ENCODE data around the gene TNNI2.
"Not testable (repeated sequence)": the region's sequence is repeated elsewhere in the genome, so short reads cannot be mapped to it uniquely, and the experiment has no call there.

TNNI2 gene

GRCh38 chr11:1838426-1839144 is at the start of gene TNNI2:
Gene TNNI2 (plus strand): TSS chr11:1838981. CDS start chr11:1839697, 716 bp downstream.
- no peaks in the 10 kb centered on the region for H3K27me3 ChIP-seq (ENCODE audit: insufficient read depth, insufficient read length)
- H3K9me3 ChIP-seq (ENCODE audit: insufficient read depth, low read length) = no peaks in the 10 kb centered on the region
- peak within 1 kb of the TSS; percentile 42 for H3K9ac ChIP-seq (ENCODE audit: insufficient read length, low read depth)
- no peak for DNase-seq (ENCODE audit: low read depth, low spot score)
- no peak within 1 kb of the TSS for H3K4me3 ChIP-seq (ENCODE audit: insufficient read length, low read depth)
- H3K36me3 ChIP-seq (ENCODE audit: insufficient read depth, insufficient read length, low read length) = no peaks in the 10 kb centered on the region
- TF ChIP-seq SUZ12 (IDR thresholded peaks at IDR 0.05; ENCODE audit: extremely low read depth, insufficient read depth, insufficient read length) = no peak
- TF ChIP-seq YY1 (IDR thresholded peaks at IDR 0.05; ENCODE audit: insufficient read depth, insufficient read length) = no peak
- no peak for TF ChIP-seq ZNF274 (IDR thresholded peaks at IDR 0.05; ENCODE audit: low read depth, low read length)
- peaks cover 9% of the 10 kb centered on the region for H3K4me1 ChIP-seq (ENCODE audit: insufficient read depth, insufficient read length)

- TF ChIP-seq SUZ12 (IDR thresholded peaks at IDR 0.05; ENCODE audit: extremely low read depth, insufficient read depth, insufficient read length) (no peak), ZNF274 (IDR thresholded peaks at IDR 0.05; ENCODE audit: low read depth, low read length) (no peak), YY1 (IDR thresholded peaks at IDR 0.05; ENCODE audit: insufficient read depth, insufficient read length) (no peak)
- H3K36me3 ChIP-seq (ENCODE audit: insufficient read depth, insufficient read length, low read length) = no peaks in the 10 kb centered on the region
- no peak overlapping the region for H3K9ac ChIP-seq (ENCODE audit: insufficient read length, low read depth)
- DNase-seq (ENCODE audit: low read depth, low spot score) = no peak
- no peaks in the 10 kb centered on the region for H3K27me3 ChIP-seq (ENCODE audit: insufficient read depth, insufficient read length)
- H3K4me3 ChIP-seq (ENCODE audit: insufficient read length, low read depth) = no peak overlapping the region
- no peaks in the 10 kb centered on the region for H3K4me1 ChIP-seq (ENCODE audit: insufficient read depth, insufficient read length)
- no peaks in the 10 kb centered on the region for H3K9me3 ChIP-seq (ENCODE audit: insufficient read depth, low read length)
These were observed 46.9 kb upstream of the TNNI2 start for GRCh38 chr11:1791912-1792311.

- no peaks in the 10 kb centered on the region for H3K4me1 ChIP-seq (ENCODE audit: insufficient read depth, insufficient read length)
- H3K9me3 ChIP-seq (ENCODE audit: insufficient read depth, low read length) = no peaks in the 10 kb centered on the region
- no peak for DNase-seq (ENCODE audit: low read depth, low spot score)
- H3K36me3 ChIP-seq (ENCODE audit: insufficient read depth, insufficient read length, low read length) = no peaks in the 10 kb centered on the region
- H3K27me3 ChIP-seq (ENCODE audit: insufficient read depth, insufficient read length) = no peaks in the 10 kb centered on the region
- no peak overlapping the region for H3K9ac ChIP-seq (ENCODE audit: insufficient read length, low read depth)
- TF ChIP-seq YY1 (IDR thresholded peaks at IDR 0.05; ENCODE audit: insufficient read depth, insufficient read length) (no peak), SUZ12 (IDR thresholded peaks at IDR 0.05; ENCODE audit: extremely low read depth, insufficient read depth, insufficient read length) (no peak), ZNF274 (IDR thresholded peaks at IDR 0.05; ENCODE audit: low read depth, low read length) (no peak)
- no peak overlapping the region for H3K4me3 ChIP-seq (ENCODE audit: insufficient read length, low read depth)
These were observed 46.3 kb upstream of the TNNI2 start for GRCh38 chr11:1792461-1792860.

GRCh38 chr11:1793081-1793480 is 45.7 kb upstream of the TNNI2 start:
- H3K9ac ChIP-seq (ENCODE audit: insufficient read length, low read depth) = no peak overlapping the region
- H3K27me3 ChIP-seq (ENCODE audit: insufficient read depth, insufficient read length) = no peaks in the 10 kb centered on the region
- H3K4me3 ChIP-seq (ENCODE audit: insufficient read length, low read depth) = no peak overlapping the region
- no peak for DNase-seq (ENCODE audit: low read depth, low spot score)
- H3K36me3 ChIP-seq (ENCODE audit: insufficient read depth, insufficient read length, low read length) = no peaks in the 10 kb centered on the region
- TF ChIP-seq YY1 (IDR thresholded peaks at IDR 0.05; ENCODE audit: insufficient read depth, insufficient read length) = no peak
- no peak for TF ChIP-seq ZNF274 (IDR thresholded peaks at IDR 0.05; ENCODE audit: low read depth, low read length)
- TF ChIP-seq SUZ12 (IDR thresholded peaks at IDR 0.05; ENCODE audit: extremely low read depth, insufficient read depth, insufficient read length) = no peak
- H3K4me1 ChIP-seq (ENCODE audit: insufficient read depth, insufficient read length) = no peaks in the 10 kb centered on the region
- H3K9me3 ChIP-seq (ENCODE audit: insufficient read depth, low read length) = no peaks in the 10 kb centered on the region

- H3K27me3 ChIP-seq (ENCODE audit: insufficient read depth, insufficient read length) = no peaks in the 10 kb centered on the region
- no peak for TF ChIP-seq SUZ12 (IDR thresholded peaks at IDR 0.05; ENCODE audit: extremely low read depth, insufficient read depth, insufficient read length)
- TF ChIP-seq YY1 (IDR thresholded peaks at IDR 0.05; ENCODE audit: insufficient read depth, insufficient read length) = no peak
- no peak for TF ChIP-seq ZNF274 (IDR thresholded peaks at IDR 0.05; ENCODE audit: low read depth, low read length)
- no peak overlapping the region for H3K9ac ChIP-seq (ENCODE audit: insufficient read length, low read depth)
- H3K36me3 ChIP-seq (ENCODE audit: insufficient read depth, insufficient read length, low read length) = no peaks in the 10 kb centered on the region
- no peak for DNase-seq (ENCODE audit: low read depth, low spot score)
- H3K4me1 ChIP-seq (ENCODE audit: insufficient read depth, insufficient read length) = no peaks in the 10 kb centered on the region
- no peak overlapping the region for H3K4me3 ChIP-seq (ENCODE audit: insufficient read length, low read depth)
- no peaks in the 10 kb centered on the region for H3K9me3 ChIP-seq (ENCODE audit: insufficient read depth, low read length)
These were observed 42.3 kb upstream of the TNNI2 start for GRCh38 chr11:1796413-1797011.

GRCh38 chr11:1797391-1798125 is 41.2 kb upstream of the TNNI2 start:
- Histone ChIP-seq H3K9ac (ENCODE audit: insufficient read length, low read depth) (no peak overlapping the region), H3K36me3 (ENCODE audit: insufficient read depth, insufficient read length, low read length) (no peaks in the 10 kb centered on the region), H3K4me3 (ENCODE audit: insufficient read length, low read depth) (no peak overlapping the region), H3K27me3 (ENCODE audit: insufficient read depth, insufficient read length) (no peaks in the 10 kb centered on the region), H3K4me1 (ENCODE audit: insufficient read depth, insufficient read length) (no peaks in the 10 kb centered on the region), H3K9me3 (ENCODE audit: insufficient read depth, low read length) (no peaks in the 10 kb centered on the region)
- TF ChIP-seq ZNF274 (IDR thresholded peaks at IDR 0.05; ENCODE audit: low read depth, low read length) (no peak), YY1 (IDR thresholded peaks at IDR 0.05; ENCODE audit: insufficient read depth, insufficient read length) (no peak)
- DNase-seq (ENCODE audit: low read depth, low spot score) = no peak

- H3K9me3 ChIP-seq (ENCODE audit: insufficient read depth, low read length) = no peaks in the 10 kb centered on the region
- no peaks in the 10 kb centered on the region for H3K36me3 ChIP-seq (ENCODE audit: insufficient read depth, insufficient read length, low read length)
- no peaks in the 10 kb centered on the region for H3K27me3 ChIP-seq (ENCODE audit: insufficient read depth, insufficient read length)
- H3K4me1 ChIP-seq (ENCODE audit: insufficient read depth, insufficient read length) = no peaks in the 10 kb centered on the region
- no peak overlapping the region for H3K4me3 ChIP-seq (ENCODE audit: insufficient read length, low read depth)
- no peak for DNase-seq (ENCODE audit: low read depth, low spot score)
- TF ChIP-seq YY1 (IDR thresholded peaks at IDR 0.05; ENCODE audit: insufficient read depth, insufficient read length) (no peak), SUZ12 (IDR thresholded peaks at IDR 0.05; ENCODE audit: extremely low read depth, insufficient read depth, insufficient read length) (no peak), ZNF274 (IDR thresholded peaks at IDR 0.05; ENCODE audit: low read depth, low read length) (no peak)
- no peak overlapping the region for H3K9ac ChIP-seq (ENCODE audit: insufficient read length, low read depth)
These were observed 35.5 kb upstream of the TNNI2 start for GRCh38 chr11:1803246-1803645.

GRCh38 chr11:1803835-1804519 is 34.8 kb upstream of the TNNI2 start:
- H3K36me3 ChIP-seq (ENCODE audit: insufficient read depth, insufficient read length, low read length); H3K27me3 ChIP-seq (ENCODE audit: insufficient read depth, insufficient read length); H3K4me1 ChIP-seq (ENCODE audit: insufficient read depth, insufficient read length); DNase-seq (ENCODE audit: low read depth, low spot score); H3K4me3 ChIP-seq (ENCODE audit: insufficient read length, low read depth); H3K9me3 ChIP-seq (ENCODE audit: insufficient read depth, low read length); H3K9ac ChIP-seq (ENCODE audit: insufficient read length, low read depth): not testable (repeated sequence)
